Activated naive CD4-positive, alpha-beta T cell treated with anti-CD3 and anti-CD28 coated beads for 36 hours (primary cell): ENCODE data around the gene C10orf105. TPM values are rescaled to one million over a fixed set of nuclear protein-coding genes. Genes with fewer than 3 reads are reported as not detected.
A peak's percentile ranks its signal among the peaks of the same experiment; 100 is the strongest.

Source experiments
- CTCF ChIA-PET: fragments of 350-600 bp; sonication (Branson Sonifier 250); formaldehyde crosslinking; loops from one replicate; lab custom pipeline; 2021; ENCODE audit warnings: antibody characterized with exemption; lab: Charles Lee
- DNase-seq: peaks from one replicate; pipeline ENCODE4 v3.0.0-alpha.2; 2020
- H3K27ac Mint-ChIP-seq: one replicate; pipeline ENCODE4 v1.8.0; 2021; ENCODE audit warnings: mild to moderate bottlenecking, mixed read lengths
- H3K27me3 Mint-ChIP-seq: one replicate; pipeline ENCODE4 v1.8.0; 2021; ENCODE audit warnings: low read depth, mixed read lengths
- H3K36me3 Mint-ChIP-seq: one replicate; pipeline ENCODE4 v1.8.0; 2021; ENCODE audit warnings: low read depth, mixed read lengths
- H3K4me1 Mint-ChIP-seq: one replicate; pipeline ENCODE4 v1.8.0; 2021; ENCODE audit warnings: low read depth, mixed read lengths
- H3K4me3 Mint-ChIP-seq: one replicate; pipeline ENCODE4 v1.8.0; 2021; ENCODE audit warnings: mild to moderate bottlenecking, moderate library complexity, mixed read lengths
- H3K9me3 Mint-ChIP-seq: one replicate; pipeline ENCODE4 v1.8.0; 2021; ENCODE audit warnings: mixed read lengths
- intact Hi-C: fragments of 100-400 bp; cut with micrococcal nuclease; formaldehyde crosslinking; loops from one replicate; pipeline ENCODE4 v1.15.1; 2023
- total RNA-seq, 2 experiments: library from RNA; stranded (reverse); gene quantifications; one replicate each; pipeline ENCODE4 v1.2.3, GENCODE V29; 2021

Gene C10orf105
- total RNA-seq, 2 experiments from 2014 or later: 0.32 to 0.36 TPM

DNA sequence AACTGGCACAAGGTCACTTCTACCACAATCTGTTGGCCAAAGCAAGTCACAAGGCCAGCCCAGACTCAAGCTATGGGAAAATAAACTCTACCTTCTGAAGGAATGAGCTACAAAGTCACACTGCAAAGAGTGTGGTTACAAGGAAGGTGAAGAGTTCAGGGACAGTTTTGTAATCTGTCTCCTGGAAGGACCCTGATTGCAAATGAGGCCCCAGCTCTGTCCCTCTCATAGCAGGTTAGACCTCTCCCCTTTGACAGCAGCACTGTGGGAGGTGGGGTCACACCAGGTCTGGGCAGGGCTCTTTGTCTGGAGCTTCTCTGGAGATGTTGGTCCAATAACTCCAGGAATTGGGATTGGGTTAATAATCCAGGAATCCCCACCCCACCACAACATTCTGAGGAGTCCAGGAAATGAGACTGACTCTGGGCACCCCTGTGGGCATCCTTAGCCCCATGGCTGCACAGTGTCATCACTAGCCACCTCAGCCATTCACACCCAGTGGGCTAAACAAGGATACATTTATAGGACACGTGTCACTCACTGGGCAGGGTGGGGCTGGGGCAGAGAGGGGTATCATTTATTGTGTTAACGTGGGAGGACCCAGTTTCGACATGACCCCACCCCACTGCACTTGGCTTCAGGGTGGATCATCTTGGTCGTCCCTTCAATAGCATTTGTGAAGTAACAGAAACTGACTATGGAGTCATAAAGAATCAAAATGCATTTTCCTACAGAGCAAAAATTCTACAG lies 23.7 kb upstream of the C10orf105 start:
- DNase-seq: no peak
- intact Hi-C loops: loop anchor here (2.0 kb wide), 1 partner anchor 28 kb away; no protein-coding TSS in a partner anchor
- H3K4me1 Mint-ChIP-seq: peaks cover 99% of the 10 kb centered on the region
- no peak overlapping the region for H3K4me3 Mint-ChIP-seq
- peaks cover 10% of the 10 kb centered on the region for H3K36me3 Mint-ChIP-seq
- CTCF ChIA-PET: interaction anchor here (0.7 to 1.7 kb wide), 8 partner anchors 13 to 35 kb away, joined by 3 to 4 read pairs (median 3); partner anchors contain the start of gene VSIR
- peak overlapping the region; percentile 98 for H3K27ac Mint-ChIP-seq
- H3K9me3 Mint-ChIP-seq: no peaks in the 10 kb centered on the region
- no peaks in the 10 kb centered on the region for H3K27me3 Mint-ChIP-seq

DNA sequence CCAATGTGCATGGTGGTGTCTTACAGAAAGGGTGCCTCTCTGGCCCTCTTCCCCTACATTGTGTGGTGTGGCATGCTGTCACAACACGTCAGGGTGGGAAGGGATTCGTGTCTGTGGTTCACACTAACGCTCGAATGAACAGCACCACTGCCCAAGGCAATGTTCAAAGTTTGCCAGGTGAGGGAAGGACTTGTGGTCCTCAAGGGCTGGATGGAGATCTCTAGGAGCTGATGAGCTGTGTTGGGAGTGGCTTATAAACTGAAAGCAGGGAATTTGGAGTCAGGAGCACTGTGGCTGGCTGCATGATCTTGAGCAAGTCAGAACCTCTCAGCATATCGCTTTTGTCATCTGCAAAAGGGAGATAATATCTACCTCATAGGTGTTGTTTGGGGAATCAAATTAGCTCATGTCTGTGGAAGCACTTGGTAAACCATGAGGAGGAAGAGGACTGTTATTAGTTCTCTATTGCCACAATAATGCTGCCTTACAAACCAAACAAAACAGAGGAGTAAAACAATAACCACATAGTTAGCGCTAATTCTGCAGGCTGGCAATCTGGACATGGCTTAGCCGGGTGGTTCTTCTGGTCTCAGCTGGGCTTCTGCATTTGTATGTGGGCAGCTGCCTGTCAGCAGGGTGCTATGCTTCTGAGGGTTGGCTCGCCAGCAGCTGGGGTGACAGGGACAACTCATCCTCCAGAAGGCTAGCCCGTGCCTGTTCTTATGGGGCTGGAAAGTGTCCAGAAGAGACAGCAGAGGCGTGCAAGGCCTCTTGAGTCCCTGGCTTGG lies 22.9 kb upstream of the C10orf105 start:
- H3K36me3 Mint-ChIP-seq: peaks cover 10% of the 10 kb centered on the region
- H3K4me3 Mint-ChIP-seq: peak overlapping the region; percentile 25
- H3K27ac Mint-ChIP-seq: peak overlapping the region; percentile 98
- intact Hi-C loops: loop anchor here (2.0 kb wide), 1 partner anchor 28 kb away; no protein-coding TSS in a partner anchor
- CTCF ChIA-PET: interaction anchor here (0.8 to 1.7 kb wide), 7 partner anchors 14 to 31 kb away, joined by 3 to 8 read pairs (median 3); partner anchors contain the start of gene VSIR
- no peak for DNase-seq
- no peaks in the 10 kb centered on the region for H3K27me3 Mint-ChIP-seq
- H3K4me1 Mint-ChIP-seq: peaks cover 99% of the 10 kb centered on the region
- H3K9me3 Mint-ChIP-seq: no peaks in the 10 kb centered on the region

DNA sequence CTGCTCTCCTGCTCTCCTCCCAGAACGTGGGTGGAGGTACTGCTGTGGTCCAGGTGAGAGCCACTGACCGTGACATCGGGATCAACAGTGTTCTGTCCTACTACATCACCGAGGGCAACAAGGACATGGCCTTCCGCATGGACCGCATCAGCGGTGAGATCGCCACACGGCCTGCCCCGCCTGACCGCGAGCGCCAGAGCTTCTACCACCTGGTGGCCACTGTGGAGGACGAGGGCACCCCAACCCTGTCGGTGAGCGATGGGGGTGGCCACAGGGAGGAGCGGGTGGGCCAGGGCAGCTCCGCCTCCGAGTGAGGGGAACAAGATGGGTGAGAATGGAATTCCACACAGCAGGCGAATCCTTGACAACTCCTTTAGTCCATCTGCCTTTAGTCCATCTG lies 22.1 kb upstream of the C10orf105 start:
- Mint-ChIP-seq H3K27ac (peak overlapping the region; percentile 98), H3K27me3 (no peaks in the 10 kb centered on the region), H3K36me3 (peaks cover 10% of the 10 kb centered on the region), H3K4me3 (no peak overlapping the region), H3K4me1 (peaks cover 99% of the 10 kb centered on the region), H3K9me3 (no peaks in the 10 kb centered on the region)
- no peak for DNase-seq
- intact Hi-C loops: loop anchor here (2.0 kb wide), 1 partner anchor 27 kb away; no protein-coding TSS in a partner anchor
- CTCF ChIA-PET: interaction anchor here (1.1 to 1.7 kb wide), 4 partner anchors 11 to 32 kb away, joined by 3 to 8 read pairs (median 4); partner anchors contain the start of gene VSIR

DNA sequence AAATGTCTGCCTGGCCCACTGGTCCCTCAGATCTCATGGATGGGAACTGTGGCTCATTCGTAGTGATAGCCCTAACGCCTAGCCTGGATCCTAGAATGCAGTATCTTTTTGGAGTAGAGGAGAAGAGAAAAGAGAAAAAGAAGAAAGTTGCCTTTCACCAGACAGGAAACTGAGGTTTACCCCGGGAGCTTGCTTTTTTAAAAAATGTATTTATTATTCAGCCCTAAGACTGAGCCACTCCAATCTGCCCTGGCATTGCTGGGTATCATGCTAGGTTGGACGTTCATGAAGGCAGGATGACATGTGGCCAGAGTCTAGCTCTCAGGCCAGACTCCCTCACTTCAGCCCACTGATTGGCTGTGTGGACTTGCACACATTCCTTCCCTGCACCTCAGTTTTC lies 21.5 kb upstream of the C10orf105 start:
- intact Hi-C loops: no loop called here
- CTCF ChIA-PET: interaction anchor here (0.6 to 1.7 kb wide), 5 partner anchors 10 to 154 kb away, joined by 3 to 8 read pairs (median 3); partner anchors contain the start of gene VSIR
- H3K9me3 Mint-ChIP-seq: no peaks in the 10 kb centered on the region
- no peak for DNase-seq
- H3K36me3 Mint-ChIP-seq: peaks cover 10% of the 10 kb centered on the region
- H3K4me3 Mint-ChIP-seq: no peak overlapping the region
- H3K4me1 Mint-ChIP-seq: peaks cover 99% of the 10 kb centered on the region
- H3K27me3 Mint-ChIP-seq: no peaks in the 10 kb centered on the region
- peak overlapping the region; percentile 98 for H3K27ac Mint-ChIP-seq

DNA sequence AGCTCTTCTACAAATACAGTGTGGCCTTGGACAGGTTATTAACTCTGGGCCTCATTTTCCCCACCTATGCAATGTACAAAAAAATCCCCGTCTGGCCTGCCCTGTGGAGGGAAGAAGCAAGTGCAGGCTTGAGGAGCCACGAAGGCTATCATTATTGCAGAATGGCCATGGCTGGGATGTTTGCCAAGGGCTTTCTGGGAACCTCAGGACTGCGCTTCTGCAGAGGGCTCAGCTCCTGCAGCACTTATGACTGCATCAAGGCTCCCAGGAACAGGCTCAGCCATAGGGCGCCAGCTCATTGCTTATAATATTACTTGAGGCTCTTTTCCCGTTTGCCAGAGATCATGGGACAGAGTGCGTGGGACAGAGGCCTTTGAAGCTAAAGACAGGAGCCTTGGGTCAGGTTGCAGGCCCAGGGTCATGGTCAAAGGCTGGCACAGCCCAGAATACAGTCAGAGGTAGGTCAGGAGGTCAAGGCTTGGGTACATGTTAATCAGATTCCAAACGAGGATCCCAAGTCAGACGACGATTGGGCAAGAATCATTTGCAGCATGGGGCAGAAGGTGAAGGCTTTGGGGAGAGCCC lies 20.6 kb upstream of the C10orf105 start:
- Mint-ChIP-seq H3K27me3 (no peaks in the 10 kb centered on the region), H3K4me1 (peaks cover 99% of the 10 kb centered on the region), H3K27ac (peak overlapping the region; percentile 98), H3K4me3 (no peak overlapping the region), H3K36me3 (peaks cover 10% of the 10 kb centered on the region), H3K9me3 (no peaks in the 10 kb centered on the region)
- intact Hi-C loops: no loop called here
- CTCF ChIA-PET: interaction anchor here (0.8 to 0.9 kb wide), 2 partner anchors 9 to 26 kb away, joined by 3 to 4 read pairs; no protein-coding TSS in a partner anchor
- DNase-seq: no peak

DNA sequence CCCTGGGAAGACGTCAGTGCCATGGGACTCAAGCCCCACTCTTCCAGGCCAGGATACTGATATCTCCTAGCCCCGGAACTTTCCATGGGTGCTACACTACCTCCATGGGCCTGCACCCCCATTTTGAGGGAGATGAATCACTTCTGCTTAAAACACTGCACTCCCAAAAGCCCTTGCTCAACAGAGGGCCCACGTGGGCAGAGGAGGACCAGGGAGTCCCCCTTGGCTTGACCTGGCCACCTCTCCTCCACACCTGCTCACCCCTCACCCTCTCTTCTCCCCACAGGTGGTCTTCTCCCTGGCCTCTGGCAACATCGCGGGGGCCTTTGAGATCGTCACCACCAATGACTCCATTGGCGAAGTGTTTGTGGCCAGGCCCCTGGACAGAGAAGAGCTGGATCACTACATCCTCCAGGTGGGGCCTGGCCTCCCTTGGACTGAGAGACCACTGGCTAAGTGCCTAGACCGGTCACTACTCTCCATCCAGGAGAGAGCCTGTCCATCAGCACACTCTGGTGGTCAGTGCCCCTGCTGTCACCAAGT lies 19.9 kb upstream of the C10orf105 start:
- Mint-ChIP-seq H3K27me3 (no peaks in the 10 kb centered on the region), H3K36me3 (peaks cover 10% of the 10 kb centered on the region), H3K4me1 (peaks cover 99% of the 10 kb centered on the region), H3K4me3 (no peak overlapping the region), H3K9me3 (no peaks in the 10 kb centered on the region), H3K27ac (peak overlapping the region; percentile 98)
- CTCF ChIA-PET: interaction anchor here (0.8 kb wide), 1 partner anchor 27 kb away, joined by 4 read pairs; no protein-coding TSS in a partner anchor
- intact Hi-C loops: no loop called here
- no peak for DNase-seq

DNA sequence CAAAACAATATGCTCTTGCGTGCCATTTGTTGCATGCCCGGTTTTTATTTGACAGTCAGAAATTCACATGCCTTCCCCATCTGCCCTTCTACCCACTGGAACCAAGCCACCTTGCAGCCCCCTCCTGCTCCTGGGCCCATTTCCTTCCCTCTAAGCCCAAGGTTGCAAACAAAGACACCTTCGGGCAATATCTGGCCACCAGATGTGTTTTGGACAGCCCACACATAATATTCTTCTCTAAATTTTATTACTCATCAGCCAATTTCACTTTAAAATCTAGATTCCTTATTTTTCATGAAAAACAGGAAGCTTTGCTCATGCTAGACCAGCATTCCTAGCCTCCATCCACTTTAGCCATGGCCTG lies 18.2 kb upstream of the C10orf105 start:
- intact Hi-C loops: loop anchor here (1.0 kb wide), 1 partner anchor 10 kb away; no protein-coding TSS in a partner anchor
- H3K9me3 Mint-ChIP-seq: no peaks in the 10 kb centered on the region
- no peaks in the 10 kb centered on the region for H3K27me3 Mint-ChIP-seq
- H3K27ac Mint-ChIP-seq: peak overlapping the region; percentile 98
- DNase-seq: no peak
- peak overlapping the region; percentile 9 for H3K4me3 Mint-ChIP-seq
- peaks cover 99% of the 10 kb centered on the region for H3K4me1 Mint-ChIP-seq
- H3K36me3 Mint-ChIP-seq: peaks cover 5% of the 10 kb centered on the region
- CTCF ChIA-PET: interaction anchor here (1.4 to 3.6 kb wide), 3 partner anchors 11 to 23 kb away, joined by 4 to 15 read pairs (median 6); no protein-coding TSS in a partner anchor

DNA sequence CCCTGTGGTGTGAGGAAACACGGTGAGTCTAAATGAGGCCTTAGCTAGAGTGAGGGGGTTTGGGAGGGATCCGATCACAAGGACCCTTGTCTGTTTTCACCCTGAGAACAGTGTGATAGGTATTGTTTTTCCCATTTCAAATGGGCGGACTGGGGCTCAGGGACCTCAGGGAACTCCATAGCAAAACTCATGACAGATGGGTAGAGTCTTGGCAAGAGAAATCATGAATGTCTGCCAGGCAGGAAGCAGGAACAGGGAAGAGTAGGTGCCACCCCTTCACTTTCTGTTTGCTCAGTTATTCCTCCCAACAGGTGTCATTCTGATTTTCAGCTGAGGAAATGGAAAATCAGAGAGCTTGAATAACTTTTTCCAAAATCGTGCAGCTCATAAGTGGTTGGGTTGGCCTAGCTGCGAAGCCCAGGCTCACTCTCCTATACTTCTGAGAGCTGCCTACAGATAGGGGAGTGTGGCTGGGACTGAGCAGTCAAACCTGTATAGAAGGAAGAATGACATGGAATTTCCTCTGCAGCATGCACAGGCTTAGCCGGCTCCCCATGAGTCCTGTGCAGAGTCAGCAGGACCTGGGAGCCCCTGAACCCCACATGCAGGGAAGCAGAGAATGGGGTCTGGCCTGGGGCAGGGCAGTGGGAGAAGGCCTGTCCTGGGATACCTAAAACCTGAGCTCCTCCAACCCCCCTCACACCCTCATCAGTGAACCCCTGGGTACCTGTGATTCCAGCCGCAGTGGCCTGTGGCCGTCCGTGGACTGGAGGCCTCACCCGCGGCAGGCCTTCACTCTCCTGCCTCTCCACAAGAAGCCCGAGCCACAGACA lies 17.6 kb upstream of the C10orf105 start:
- intact Hi-C loops: loop anchor here (1.0 kb wide), 1 partner anchor 11 kb away; no protein-coding TSS in a partner anchor
- peaks cover 1% of the 10 kb centered on the region for H3K36me3 Mint-ChIP-seq
- H3K9me3 Mint-ChIP-seq: no peaks in the 10 kb centered on the region
- peak overlapping the region; percentile 98 for H3K27ac Mint-ChIP-seq
- peak; percentile 54 for DNase-seq
- CTCF ChIA-PET: interaction anchor here (0.7 to 3.6 kb wide), 6 partner anchors 9 to 39 kb away, joined by 3 to 15 read pairs (median 4); no protein-coding TSS in a partner anchor
- peaks cover 99% of the 10 kb centered on the region for H3K4me1 Mint-ChIP-seq
- peak overlapping the region; percentile 44 for H3K4me3 Mint-ChIP-seq
- no peaks in the 10 kb centered on the region for H3K27me3 Mint-ChIP-seq

DNA sequence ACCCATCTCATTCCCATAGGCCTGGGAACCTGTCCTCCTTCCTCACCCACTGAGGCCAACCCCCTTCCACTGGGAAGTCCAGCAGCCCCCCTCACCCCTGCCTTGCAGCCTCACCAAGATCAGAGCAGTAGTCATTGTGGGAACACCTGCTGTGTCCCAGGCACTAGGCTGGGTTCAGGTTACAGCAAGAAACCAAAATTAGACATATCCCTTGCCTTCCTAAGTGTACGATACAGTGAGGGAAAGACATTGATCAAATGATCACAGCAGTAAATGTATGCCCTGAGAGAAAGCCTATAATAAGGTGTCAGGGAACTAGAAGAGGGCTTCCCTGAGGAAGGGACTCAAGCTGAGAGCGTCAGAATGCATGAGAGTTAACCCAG lies 17.0 kb upstream of the C10orf105 start:
- intact Hi-C loops: loop anchor here (1.0 kb wide), 1 partner anchor 9 kb away; no protein-coding TSS in a partner anchor
- Mint-ChIP-seq H3K9me3 (no peaks in the 10 kb centered on the region), H3K4me3 (peak overlapping the region; percentile 57), H3K27ac (peak overlapping the region; percentile 98), H3K36me3 (no peaks in the 10 kb centered on the region), H3K27me3 (no peaks in the 10 kb centered on the region), H3K4me1 (peaks cover 99% of the 10 kb centered on the region)
- no peak for DNase-seq
- CTCF ChIA-PET: interaction anchor here (0.6 to 3.6 kb wide), 6 partner anchors 10 to 70 kb away, joined by 3 to 15 read pairs (median 4); no protein-coding TSS in a partner anchor

DNA sequence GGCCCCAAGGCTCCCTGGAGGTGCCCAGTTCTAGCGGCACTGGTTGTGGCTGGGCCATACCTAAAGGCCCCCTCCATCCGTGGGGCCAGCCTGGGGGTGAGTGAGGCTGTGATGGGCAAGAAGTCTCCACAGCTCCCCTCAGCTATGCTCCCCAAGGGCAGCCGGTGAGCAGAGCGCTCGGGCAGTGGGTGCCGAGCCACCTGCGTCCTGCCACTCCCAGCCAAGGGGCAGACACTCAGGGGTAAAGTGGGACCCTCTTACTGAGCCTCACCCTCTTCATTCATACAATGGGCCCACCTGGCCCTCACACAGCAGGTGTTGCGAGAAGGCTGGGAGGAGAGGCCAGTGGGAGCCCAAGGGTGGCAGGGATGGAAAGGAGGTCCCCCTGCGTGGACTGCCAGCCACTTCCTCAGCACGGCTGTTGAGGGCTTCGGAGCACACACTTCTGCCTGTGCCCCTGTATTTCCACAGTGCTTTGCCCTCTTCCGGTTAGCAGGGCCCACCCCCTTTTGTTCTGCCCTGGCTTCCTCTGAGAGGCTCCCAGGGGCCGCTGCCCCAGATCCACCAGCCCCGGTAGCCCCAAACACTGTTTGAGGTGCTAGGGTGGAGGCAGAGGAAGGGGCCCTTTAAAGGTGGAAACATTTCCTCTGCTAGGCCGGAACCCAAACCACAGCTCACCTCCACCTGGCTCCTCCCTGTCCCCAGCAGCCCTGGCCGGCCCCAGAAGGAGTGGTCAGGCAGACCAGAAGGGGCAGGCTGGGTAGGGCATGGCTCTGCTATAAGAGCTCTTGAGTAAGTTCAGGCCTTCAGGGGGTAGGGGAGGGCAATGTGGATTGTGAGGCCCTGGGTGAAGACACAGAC lies 16.4 kb upstream of the C10orf105 start:
- no peaks in the 10 kb centered on the region for H3K36me3 Mint-ChIP-seq
- CTCF ChIA-PET: interaction anchor here (0.6 to 3.6 kb wide), 9 partner anchors 10 to 71 kb away, joined by 3 to 15 read pairs (median 5); partner anchors contain the start of gene C10orf105
- H3K4me1 Mint-ChIP-seq: peaks cover 99% of the 10 kb centered on the region
- DNase-seq: peak; percentile 79
- intact Hi-C loops: loop anchor here (1.0 kb wide), 1 partner anchor 9 kb away; no protein-coding TSS in a partner anchor
- no peaks in the 10 kb centered on the region for H3K9me3 Mint-ChIP-seq
- peak overlapping the region; percentile 57 for H3K4me3 Mint-ChIP-seq
- peak overlapping the region; percentile 98 for H3K27ac Mint-ChIP-seq
- no peaks in the 10 kb centered on the region for H3K27me3 Mint-ChIP-seq
